PC-9 (cell line): ENCODE data around the gene CDK5RAP2. TPM values are rescaled to one million over a fixed set of nuclear protein-coding genes. Genes with fewer than 3 reads are reported as not detected.

ENCODE experiments used
- BruUV-seq: library from RNA; stranded (reverse); fragments of 400-500 nt; replicated peaks from 2 replicates; lab custom pipeline; 2021; lab: Mats Ljungman, UMichigan
- CTCF ChIA-PET: fragments of 300-600 bp; sonication (Branson Sonifier 250); formaldehyde crosslinking; loops from one replicate; lab custom pipeline; 2022; ENCODE audit warnings: antibody characterized with exemption; lab: Charles Lee
- POLR2A ChIA-PET: fragments of 300-600 bp; sonication (Branson Sonifier 250); formaldehyde crosslinking; loops from one replicate; lab custom pipeline; 2022; ENCODE audit warnings: antibody characterized with exemption; ENCODE audit not compliant: unreplicated experiment; lab: Charles Lee
- DNase-seq, 2 experiments: peaks; one replicate each; pipeline versions ENCODE4 v3.0.0 to v3.0.0-alpha.2; 2015 to 2022; ENCODE audit warnings: mixed read lengths in 1 of 2
- H2AFZ ChIP-seq: fragments of 200-600 bp; sonication (generic); 2 replicates; pipeline ENCODE4 v1.8.1; 2017; ENCODE audit warnings: antibody characterized with exemption
- H3F3A ChIP-seq: fragments of 200-600 bp; sonication (generic); 2 replicates; pipeline ENCODE4 v1.8.1; 2017; ENCODE audit warnings: antibody characterized with exemption, mild to moderate bottlenecking, low read depth; ENCODE audit not compliant: insufficient read depth
- H3K27ac ChIP-seq: fragments of 200-600 bp; sonication (generic); 2 replicates; pipeline ENCODE4 v1.6.1; 2016; ENCODE audit warnings: mixed run types
- H3K27me3 ChIP-seq: fragments of 200-600 bp; sonication (generic); 2 replicates; pipeline ENCODE4 v1.6.1; 2016; ENCODE audit warnings: low read depth, mixed run types; ENCODE audit not compliant: insufficient read depth
- H3K36me3 ChIP-seq: fragments of 200-600 bp; sonication (generic); 2 replicates; pipeline ENCODE4 v1.6.1; 2016; ENCODE audit warnings: low read depth, mixed run types
- H3K4me1 ChIP-seq: fragments of 200-600 bp; sonication (generic); replicated peaks from 2 replicates; pipeline ENCODE4 v1.6.1; 2016; ENCODE audit warnings: mixed run types; ENCODE audit not compliant: insufficient read depth
- H3K4me2 ChIP-seq: fragments of 200-600 bp; sonication (generic); 2 replicates; pipeline ENCODE4 v1.6.1; 2017; ENCODE audit warnings: mixed run types
- H3K4me3 ChIP-seq: fragments of 200-600 bp; sonication (generic); 2 replicates; pipeline ENCODE4 v1.6.1; 2016; ENCODE audit warnings: mixed run types
- H3K79me2 ChIP-seq: fragments of 200-600 bp; sonication (generic); 2 replicates; pipeline ENCODE4 v1.6.1; 2017; ENCODE audit warnings: low read depth, mixed run types
- H3K9me2 ChIP-seq: fragments of 200-600 bp; sonication (generic); 2 replicates; pipeline ENCODE4 v1.8.1; 2017; ENCODE audit warnings: mild to moderate bottlenecking; ENCODE audit not compliant: insufficient read depth
- H3K9me3 ChIP-seq: fragments of 200-600 bp; sonication (generic); 2 replicates; pipeline ENCODE4 v1.8.1; 2016; ENCODE audit warnings: low read depth; ENCODE audit not compliant: insufficient read depth
- H4K20me1 ChIP-seq: fragments of 200-600 bp; sonication (generic); 2 replicates; pipeline ENCODE4 v1.8.1; 2017; ENCODE audit not compliant: insufficient read depth
- CTCF ChIP-seq: fragments of 200-600 bp; sonication (generic); conservative IDR thresholded peaks from 2 replicates; pipeline ENCODE4 v1.6.1; 2017; ENCODE audit warnings: mixed run types, antibody characterized with exemption, mild to moderate bottlenecking, moderate library complexity
- EZH2 ChIP-seq: fragments of 200-600 bp; sonication (generic); IDR thresholded peaks from 2 replicates; pipeline ENCODE4 v1.8.0; 2017; ENCODE audit warnings: antibody characterized with exemption, low read depth
- intact Hi-C: fragments of 100-400 bp; cut with micrococcal nuclease; formaldehyde crosslinking; loops from one replicate; pipeline ENCODE4 v1.10.0; 2022; ENCODE audit not compliant: unreplicated experiment
- total RNA-seq: library from RNA; stranded (reverse); gene quantifications from 2 replicates; pipeline ENCODE4 v1.2.3, GENCODE V29; 2021

CDK5RAP2 gene
- total RNA-seq, 1 experiment from 2014 or later = 113 TPM

GRCh38 chr9:120571443-120572257, 8.3 kb downstream of the CDK5RAP2 start:
- no peaks in the 10 kb centered on the region for H4K20me1 ChIP-seq
- ChIA-PET POLR2A (no interaction called here), CTCF (no interaction called here)
- BruUV-seq = no TSS peak
- DNase-seq = no peak
- H3K27ac ChIP-seq = no peak overlapping the region
- no peaks in the 10 kb centered on the region for H3F3A ChIP-seq
- H2AFZ ChIP-seq = no peak overlapping the region
- TF ChIP-seq EZH2 (no peak), CTCF (no peak)
- H3K4me3 ChIP-seq = no peak overlapping the region
- no peak overlapping the region for H3K4me2 ChIP-seq
- H3K79me2 ChIP-seq = peaks cover 22% of the 10 kb centered on the region
- no peaks in the 10 kb centered on the region for H3K9me3 ChIP-seq
- H3K36me3 ChIP-seq = 0 out of 2 replicates have a peak, but pooled peaks cover 3% of the 10 kb centered on the region
- H3K27me3 ChIP-seq = no peaks in the 10 kb centered on the region
- H3K9me2 ChIP-seq = no peaks in the 10 kb centered on the region
- intact Hi-C loops = no loop called here
- H3K4me1 ChIP-seq = no peaks in the 10 kb centered on the region

- H4K20me1 ChIP-seq = no peaks in the 10 kb centered on the region
- no peak for TF ChIP-seq EZH2
- TF ChIP-seq CTCF = no peak
- peaks cover 13% of the 10 kb centered on the region for H3K79me2 ChIP-seq
- ChIA-PET POLR2A (no interaction called here), CTCF (no interaction called here)
- intact Hi-C loops = no loop called here
- H2AFZ ChIP-seq = no peak overlapping the region
- no peak overlapping the region for H3K4me3 ChIP-seq
- no peak overlapping the region for H3K4me2 ChIP-seq
- H3F3A ChIP-seq = no peaks in the 10 kb centered on the region
- BruUV-seq = no TSS peak
- H3K36me3 ChIP-seq = 0 out of 2 replicates have a peak, but pooled peaks cover 3% of the 10 kb centered on the region
- no peaks in the 10 kb centered on the region for H3K9me2 ChIP-seq
- H3K27me3 ChIP-seq = no peaks in the 10 kb centered on the region
- no peaks in the 10 kb centered on the region for H3K9me3 ChIP-seq
- DNase-seq = no peak
- H3K27ac ChIP-seq = no peak overlapping the region
- no peaks in the 10 kb centered on the region for H3K4me1 ChIP-seq
Observed at GRCh38 chr9:120570296-120570695, 9.7 kb downstream of the CDK5RAP2 start.

GRCh38 chr9:120569556-120569955, 10.4 kb downstream of the CDK5RAP2 start:
- CTCF ChIA-PET = no interaction called here
- Histone ChIP-seq H3K27ac (no peak overlapping the region), H3K4me2 (no peak overlapping the region), H4K20me1 (no peaks in the 10 kb centered on the region), H3K9me2 (no peaks in the 10 kb centered on the region), H3K27me3 (no peaks in the 10 kb centered on the region), H3K9me3 (no peaks in the 10 kb centered on the region), H3K4me3 (no peak overlapping the region), H3F3A (no peaks in the 10 kb centered on the region), H3K79me2 (peaks cover 8% of the 10 kb centered on the region; the same call in 1 of the 2 replicates), H3K36me3 (0 out of 2 replicates have a peak, but pooled peaks cover 3% of the 10 kb centered on the region), H3K4me1 (no peaks in the 10 kb centered on the region), H2AFZ (no peak overlapping the region)
- POLR2A ChIA-PET = no interaction called here
- intact Hi-C loops = no loop called here
- no peak for DNase-seq
- no peak for TF ChIP-seq CTCF
- no peak for TF ChIP-seq EZH2
- BruUV-seq = no TSS peak
